Activated CD4-positive, alpha-beta T cell treated with anti-CD3 and anti-CD28 coated beads for 36 hours (primary cell): ENCODE data around the gene PRPF8. TPM values are rescaled to one million over a fixed set of nuclear protein-coding genes. Genes with fewer than 3 reads are reported as not detected.
"Not testable (repeated sequence)": the region's sequence is repeated elsewhere in the genome, so short reads cannot be mapped to it uniquely, and the experiment has no call there.

Experiments
- ATAC-seq: fragments of 200-7000 bp; cut with Tn5 transposase; one replicate; pipeline ENCODE4 v1.10.0; 2021; ENCODE audit warnings: mild to moderate bottlenecking, moderate library complexity
- CTCF ChIA-PET: fragments of 350-600 bp; sonication (Branson Sonifier 250); formaldehyde crosslinking; loops from one replicate; lab custom pipeline; 2021; ENCODE audit warnings: antibody characterized with exemption; lab: Charles Lee
- POLR2A ChIA-PET: fragments of 350-600 bp; sonication (Branson Sonifier 250); formaldehyde crosslinking; loops from one replicate; lab custom pipeline; 2021; ENCODE audit warnings: antibody characterized with exemption, inconsistent platforms; lab: Charles Lee
- DNase-seq: peaks from one replicate; pipeline ENCODE4 v3.0.0-alpha.2; 2020
- H3K27ac Mint-ChIP-seq: one replicate; pipeline ENCODE4 v1.8.0; 2021; ENCODE audit warnings: mixed read lengths
- H3K27me3 Mint-ChIP-seq: one replicate; pipeline ENCODE4 v1.8.0; 2021; ENCODE audit warnings: mixed read lengths
- H3K36me3 Mint-ChIP-seq: one replicate; pipeline ENCODE4 v1.8.0; 2021; ENCODE audit warnings: low read depth, mixed read lengths
- H3K4me1 Mint-ChIP-seq: one replicate; pipeline ENCODE4 v1.8.0; 2021; ENCODE audit warnings: mixed read lengths
- H3K4me3 Mint-ChIP-seq: one replicate; pipeline ENCODE4 v1.8.0; 2021; ENCODE audit warnings: mild to moderate bottlenecking, moderate library complexity, mixed read lengths
- H3K9me3 Mint-ChIP-seq: one replicate; pipeline ENCODE4 v1.8.0; 2021; ENCODE audit warnings: low read depth, mixed read lengths
- intact Hi-C, 2 experiments: fragments of 100-400 bp; cut with DNase I in 1 of 2; cut with micrococcal nuclease in 1 of 2; formaldehyde crosslinking; loops; one replicate each; pipeline versions ENCODE4 v1.14.2 to v1.15.1; 2022 to 2024; cut with DNase I, micrococcal nuclease
- total RNA-seq, 2 experiments: library from RNA; stranded (reverse); gene quantifications; one replicate each; pipeline ENCODE4 v1.2.3, GENCODE V29; 2021

The PRPF8 gene
- total RNA-seq, 2 experiments from 2014 or later = 391 to 425 TPM

DNA sequence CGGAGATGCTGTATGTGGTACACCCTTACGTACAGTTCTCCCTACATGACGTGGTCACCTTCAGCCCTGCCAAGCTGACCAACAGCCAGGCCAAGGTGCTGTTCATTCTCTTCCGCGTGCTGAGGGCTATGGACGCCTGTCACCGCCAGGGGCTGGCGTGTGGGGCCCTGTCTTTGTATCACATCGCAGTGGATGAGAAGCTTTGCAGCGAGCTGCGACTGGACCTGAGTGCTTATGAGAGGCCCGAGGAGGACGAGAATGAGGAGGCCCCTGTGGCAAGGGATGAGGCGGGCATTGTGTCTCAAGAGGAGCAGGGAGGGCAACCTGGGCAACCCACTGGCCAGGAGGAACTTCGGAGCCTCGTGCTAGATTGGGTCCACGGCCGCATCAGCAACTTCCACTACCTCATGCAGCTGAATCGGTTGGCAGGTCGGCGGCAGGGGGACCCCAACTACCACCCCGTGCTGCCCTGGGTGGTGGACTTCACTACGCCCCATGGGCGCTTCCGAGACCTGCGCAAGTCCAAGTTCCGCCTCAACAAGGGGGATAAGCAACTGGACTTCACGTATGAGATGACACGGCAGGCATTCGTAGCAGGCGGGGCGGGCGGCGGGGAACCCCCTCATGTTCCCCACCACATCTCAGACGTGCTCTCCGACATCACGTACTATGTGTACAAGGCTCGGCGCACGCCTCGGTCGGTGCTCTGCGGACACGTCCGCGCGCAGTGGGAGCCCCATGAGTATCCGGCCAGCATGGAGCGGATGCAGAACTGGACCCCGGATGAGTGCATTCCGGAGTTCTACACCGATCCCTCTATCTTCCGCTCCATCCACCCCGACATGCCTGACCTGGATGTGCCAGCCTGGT lies 41.2 kb upstream of the PRPF8 start:
- H3K4me1 Mint-ChIP-seq = peaks cover 27% of the 10 kb centered on the region

DNA sequence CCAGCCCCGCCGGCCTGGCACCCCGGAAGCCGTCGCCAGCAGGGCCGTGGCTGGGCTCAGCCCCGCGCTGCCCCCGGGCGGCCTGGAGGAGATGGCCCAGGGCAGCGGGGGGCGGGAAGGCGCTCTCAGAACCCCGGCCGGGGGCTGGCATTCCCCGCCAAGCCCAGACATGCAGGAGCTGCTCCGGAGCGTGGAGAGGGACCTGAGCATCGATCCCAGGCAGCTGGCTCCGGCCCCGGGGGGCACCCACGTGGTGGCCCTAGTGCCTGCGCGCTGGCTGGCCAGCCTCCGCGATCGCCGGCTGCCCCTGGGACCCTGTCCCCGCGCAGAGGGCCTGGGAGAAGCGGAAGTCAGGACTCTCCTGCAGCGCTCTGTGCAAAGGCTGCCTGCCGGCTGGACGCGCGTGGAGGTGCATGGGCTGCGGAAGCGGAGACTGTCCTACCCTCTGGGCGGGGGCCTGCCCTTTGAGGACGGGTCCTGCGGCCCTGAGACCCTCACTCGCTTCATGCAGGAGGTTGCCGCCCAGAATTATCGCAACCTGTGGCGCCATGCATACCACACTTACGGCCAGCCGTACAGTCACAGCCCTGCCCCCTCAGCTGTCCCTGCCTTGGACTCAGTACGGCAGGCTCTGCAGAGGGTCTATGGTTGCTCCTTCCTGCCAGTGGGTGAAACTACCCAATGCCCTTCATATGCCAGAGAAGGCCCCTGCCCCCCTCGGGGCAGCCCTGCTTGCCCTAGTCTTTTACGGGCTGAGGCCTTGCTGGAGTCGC lies 40.4 kb upstream of the PRPF8 start:
- no peaks in the 10 kb centered on the region for H3K9me3 Mint-ChIP-seq
- ChIA-PET CTCF (interaction anchor here (1.1 kb wide), 1 partner anchor 9 kb away, joined by 3 read pairs; no protein-coding TSS in a partner anchor), POLR2A (no interaction called here)
- DNase-seq (no peak), ATAC-seq (peak; percentile 70)
- peaks cover 31% of the 10 kb centered on the region for H3K4me1 Mint-ChIP-seq
- peaks cover 6% of the 10 kb centered on the region for H3K36me3 Mint-ChIP-seq
- H3K4me3 Mint-ChIP-seq = peak overlapping the region; percentile 65
- H3K27me3 Mint-ChIP-seq = no peaks in the 10 kb centered on the region
- intact Hi-C loops = loop anchor here (1.0 to 5.0 kb wide), 6 partner anchors 9 to 305 kb away; partner anchors contain the start of genes DPH1 (in 1 of the 2), RILP (in 1 of the 2), RTN4RL1 (in 1 of the 2) and SERPINF1 (in 1 of the 2)
- H3K27ac Mint-ChIP-seq = no peak overlapping the region

More for the DNA sequence above, 41.2 kb upstream of the PRPF8 start:
- ATAC-seq (no peak), DNase-seq (peak; percentile 5)
- peaks cover 6% of the 10 kb centered on the region for H3K36me3 Mint-ChIP-seq
- intact Hi-C loops = loop anchor here in 1 of 2 experiments (2.0 kb wide), 1 partner anchor 77 kb away; the partner anchor contains the start of gene RILP
- no peaks in the 10 kb centered on the region for H3K27me3 Mint-ChIP-seq
- no peak overlapping the region for H3K27ac Mint-ChIP-seq
- H3K9me3 Mint-ChIP-seq = no peaks in the 10 kb centered on the region
- peak overlapping the region; percentile 65 for H3K4me3 Mint-ChIP-seq
- POLR2A ChIA-PET = interaction anchor here (0.6 kb wide), 1 partner anchor 9 kb away, joined by 7 read pairs; no protein-coding TSS in a partner anchor
- CTCF ChIA-PET = interaction anchor here (0.6 to 1.2 kb wide), 2 partner anchors 56 to 188 kb away, joined by 3 to 4 read pairs; no protein-coding TSS in a partner anchor

DNA sequence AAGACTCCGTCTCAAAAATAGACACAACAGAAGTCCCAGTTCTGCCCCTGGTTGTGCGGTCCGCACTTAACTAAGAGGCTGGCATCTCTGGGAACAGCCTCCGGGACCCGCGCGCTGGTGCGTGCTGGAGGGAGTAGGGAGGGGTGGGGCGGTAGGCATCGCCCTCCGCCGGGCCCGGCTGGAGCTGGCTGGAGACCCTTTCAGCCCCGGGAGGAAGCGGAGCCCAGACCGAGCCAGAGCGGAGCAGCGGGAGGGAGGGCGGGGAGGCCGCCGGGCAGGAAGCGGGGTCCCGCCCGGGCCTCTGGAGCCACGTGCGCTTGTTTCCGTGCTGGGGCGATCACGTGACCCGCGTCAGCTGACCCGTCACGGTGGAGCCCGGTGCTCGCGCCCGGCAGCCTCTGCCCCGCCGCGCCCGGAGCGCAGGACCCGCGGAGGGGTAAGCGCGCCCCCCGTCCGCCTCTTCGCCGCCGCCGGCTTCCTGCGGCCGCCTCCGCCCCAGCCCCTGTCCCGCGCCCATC lies 39.7 kb upstream of the PRPF8 start, which contains the start of gene WDR81:
Gene WDR81 (plus strand): TSS at position 354 of the 518 bp plus-strand sequence. CDS start 256 bp downstream, outside the sequence.
- no peaks in the 10 kb centered on the region for H3K27me3 Mint-ChIP-seq
- peaks cover 6% of the 10 kb centered on the region for H3K36me3 Mint-ChIP-seq
- peaks cover 28% of the 10 kb centered on the region for H3K4me1 Mint-ChIP-seq
- ATAC-seq = peak; percentile 82
- peak within 1 kb of the TSS; percentile 73 for H3K27ac Mint-ChIP-seq
- peak; percentile 95 for DNase-seq
- ChIA-PET POLR2A (no interaction called here), CTCF (interaction anchor here (0.7 to 1.1 kb wide), 2 partner anchors 8 to 137 kb away, joined by 3 read pairs; no protein-coding TSS in a partner anchor)
- peak within 1 kb of the TSS; percentile 65 for H3K4me3 Mint-ChIP-seq
- intact Hi-C loops = loop anchor here (1.0 to 5.0 kb wide), 6 partner anchors 8 to 306 kb away; partner anchors contain the start of genes DPH1 (in 1 of the 2), RILP (in 1 of the 2), RTN4RL1 (in 1 of the 2) and SERPINF1 (in 1 of the 2)
- no peaks in the 10 kb centered on the region for H3K9me3 Mint-ChIP-seq

DNA sequence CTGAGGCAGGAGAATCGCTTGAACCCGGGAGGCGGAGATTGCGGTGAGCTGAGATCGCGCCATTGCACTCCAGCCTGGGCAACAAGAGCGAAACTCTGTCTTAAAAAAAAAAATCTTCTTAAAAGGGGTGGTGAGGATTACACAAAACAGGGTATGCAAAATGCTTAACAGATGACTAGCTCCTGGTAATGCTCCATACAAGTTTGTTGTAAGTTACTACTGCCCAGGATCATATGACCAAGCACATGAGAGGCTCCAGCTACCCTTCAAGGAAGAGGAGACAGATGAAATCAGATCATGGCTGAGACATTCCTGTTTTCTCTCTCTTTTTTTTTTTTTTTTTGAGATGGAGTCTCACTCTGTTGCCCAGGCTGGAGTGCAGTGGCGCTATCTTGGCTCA lies 37.4 kb upstream of the PRPF8 start:
- DNase-seq, H3K4me3 Mint-ChIP-seq, H3K27ac Mint-ChIP-seq, H3K27me3 Mint-ChIP-seq, ATAC-seq, POLR2A ChIA-PET, H3K36me3 Mint-ChIP-seq, H3K9me3 Mint-ChIP-seq: not testable (repeated sequence)
- peaks cover 30% of the 10 kb centered on the region for H3K4me1 Mint-ChIP-seq
- CTCF ChIA-PET = interaction anchor here (0.6 to 2.4 kb wide), 14 partner anchors 14 to 789 kb away, joined by 3 to 13 read pairs (median 4); partner anchors contain the start of genes RILP, RPA1 and SMYD4
- intact Hi-C loops = loop anchor here in 1 of 2 experiments (5.0 kb wide), 3 partner anchors 40 to 305 kb away; partner anchors contain the start of genes RTN4RL1 and SERPINF1

DNA sequence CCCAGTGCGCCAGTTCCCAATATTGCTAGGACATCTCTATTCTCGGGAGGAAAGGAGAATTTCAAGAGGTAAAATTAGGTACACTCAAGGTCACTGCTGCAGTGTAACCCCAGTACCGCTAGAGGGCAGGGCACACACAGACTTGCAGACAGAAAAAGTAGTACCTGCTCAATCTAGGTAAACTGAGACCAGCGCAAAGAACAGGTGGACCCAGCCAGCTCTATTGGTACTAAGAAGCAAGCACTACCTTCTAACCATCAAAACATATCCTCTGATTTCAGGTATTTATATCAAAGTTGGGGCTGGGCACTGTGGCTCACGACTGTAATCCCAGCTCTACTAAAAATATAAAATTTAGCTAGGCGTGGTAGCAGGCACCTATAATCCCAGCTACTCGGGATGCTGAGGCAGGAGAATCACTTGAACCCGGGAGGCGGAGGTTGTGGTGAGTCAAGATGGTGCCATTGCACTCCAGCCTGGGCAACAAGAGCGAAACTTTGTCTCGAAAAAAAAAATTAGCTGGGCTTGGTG lies 36.3 kb upstream of the PRPF8 start:
- intact Hi-C loops = loop anchor here (1.0 to 5.0 kb wide), 4 partner anchors 41 to 306 kb away; partner anchors contain the start of genes RTN4RL1 (in 1 of the 2) and SERPINF1 (in 1 of the 2)
- POLR2A ChIA-PET = no interaction called here
- H3K27ac Mint-ChIP-seq = no peak overlapping the region

DNA sequence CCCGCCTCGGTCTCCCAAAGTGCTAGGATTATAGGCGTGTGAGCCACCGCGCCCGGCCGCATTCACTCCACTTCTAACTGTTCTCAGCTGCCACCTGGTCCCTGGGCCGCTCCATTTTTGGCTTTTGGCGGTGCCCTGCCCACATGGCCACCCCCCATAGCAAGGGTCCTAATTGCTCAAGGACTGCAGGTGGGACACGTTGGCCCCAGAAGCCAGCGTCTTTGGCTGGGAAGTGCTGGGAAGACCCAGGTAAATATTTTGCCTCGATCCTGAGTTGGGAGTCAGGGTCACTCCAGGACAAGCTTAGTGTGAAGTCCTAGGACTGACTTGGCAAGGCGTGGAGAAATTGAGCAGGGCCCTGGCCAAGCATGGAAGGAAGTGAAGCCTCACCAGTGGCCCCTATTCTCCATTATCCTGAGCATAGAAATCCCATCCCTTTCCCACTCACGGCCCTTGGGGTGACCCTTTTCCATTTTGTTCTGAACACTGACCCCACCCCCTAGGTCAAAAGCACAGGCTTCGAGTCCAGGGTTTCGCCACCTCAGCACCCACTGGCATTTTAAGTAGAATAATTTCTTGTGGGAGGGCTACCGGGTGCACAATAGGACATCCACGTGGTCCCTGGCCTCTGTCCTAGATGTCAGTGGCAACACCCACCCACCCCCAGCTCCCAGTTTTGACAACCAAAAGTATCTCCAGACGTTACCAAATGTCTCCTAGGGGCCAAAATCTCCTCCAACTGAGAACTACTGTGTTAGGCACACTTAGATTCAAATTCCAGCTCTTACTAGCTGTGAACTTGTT lies 33.9 kb upstream of the PRPF8 start:
- POLR2A ChIA-PET = no interaction called here
- intact Hi-C loops = loop anchor here (5.0 to 10.0 kb wide), 3 partner anchors 154 to 549 kb away; partner anchors contain the start of genes OVCA2 (in 1 of the 2) and PITPNA (in 1 of the 2)
- CTCF ChIA-PET = interaction anchor here (0.6 to 1.2 kb wide), 6 partner anchors 18 to 379 kb away, joined by 3 to 4 read pairs (median 3); no protein-coding TSS in a partner anchor

More for the DNA sequence above, 36.3 kb upstream of the PRPF8 start:
- CTCF ChIA-PET = interaction anchor here (0.6 to 2.4 kb wide), 31 partner anchors 14 to 791 kb away, joined by 3 to 13 read pairs (median 4); partner anchors contain the start of genes METTL16 and RILP
- DNase-seq (peak; percentile 84), ATAC-seq (no peak)
- Mint-ChIP-seq H3K4me1 (peaks cover 30% of the 10 kb centered on the region), H3K9me3 (no peaks in the 10 kb centered on the region), H3K36me3 (peaks cover 2% of the 10 kb centered on the region), H3K27me3 (no peaks in the 10 kb centered on the region), H3K4me3 (no peak overlapping the region)

DNA sequence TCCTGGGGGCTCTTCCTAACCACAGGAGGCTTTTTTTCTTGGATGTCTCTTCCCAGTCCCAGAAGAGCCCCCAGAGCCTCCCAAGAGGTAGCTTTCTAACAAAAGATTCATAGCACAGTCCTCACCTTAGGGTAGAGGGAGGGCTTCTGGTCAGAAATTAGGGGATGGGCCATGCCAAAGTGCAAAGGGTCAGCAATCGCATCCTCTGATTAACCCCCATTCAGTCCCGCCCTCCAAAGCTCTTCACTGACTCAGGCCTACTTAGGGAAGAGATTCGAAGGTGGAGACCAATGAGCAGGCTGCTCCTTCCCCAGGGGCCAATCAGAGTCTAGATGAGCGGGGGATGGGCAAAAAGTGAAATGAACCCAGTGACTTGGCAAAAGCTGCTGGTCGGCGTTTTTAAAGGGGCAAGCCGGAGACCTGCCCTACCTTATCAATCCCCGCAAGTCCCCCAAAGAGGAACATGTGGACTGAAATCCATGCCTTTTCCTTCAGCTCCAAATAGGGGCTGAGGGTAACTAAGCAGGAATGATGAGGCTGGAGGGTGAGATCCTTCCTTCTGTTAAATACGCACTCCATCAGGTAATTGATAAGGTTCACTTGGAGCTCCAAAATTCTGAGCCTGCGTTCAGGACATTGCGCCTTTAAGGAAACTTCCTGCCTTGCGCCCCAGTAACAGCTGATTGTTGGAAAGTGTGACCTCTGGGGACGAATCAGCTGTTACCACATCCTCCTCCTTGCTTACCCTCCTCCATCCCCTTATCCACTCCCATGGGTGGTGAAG lies 32.4 kb upstream of the PRPF8 start:
- ATAC-seq (peak; percentile 73), DNase-seq (peak; percentile 91)
- Mint-ChIP-seq H3K4me3 (peak overlapping the region; percentile 86), H3K9me3 (no peaks in the 10 kb centered on the region), H3K4me1 (peaks cover 20% of the 10 kb centered on the region), H3K27me3 (peaks cover 4% of the 10 kb centered on the region), H3K27ac (peak overlapping the region; percentile 97), H3K36me3 (no peaks in the 10 kb centered on the region)
- intact Hi-C loops = loop anchor here (1.0 to 10.0 kb wide), 24 partner anchors 7 to 720 kb away; partner anchors contain the start of genes PITPNA (in 2 of the 2), PRPF8 (in 2 of the 2), RILP (in 2 of the 2) and SLC43A2 (in 2 of the 2)
- CTCF ChIA-PET = interaction anchor here (0.5 to 1.6 kb wide), 21 partner anchors 13 to 415 kb away, joined by 3 to 9 read pairs (median 4); no protein-coding TSS in a partner anchor
- POLR2A ChIA-PET = interaction anchor here (0.5 to 1.9 kb wide), 10 partner anchors 9 to 537 kb away, joined by 3 to 12 read pairs (median 4); partner anchors contain the start of genes DPH1, PRPF8, RILP and RPA1

More for the DNA sequence above, 33.9 kb upstream of the PRPF8 start:
- ATAC-seq (no peak), DNase-seq (no peak)
- H3K36me3 Mint-ChIP-seq = no peaks in the 10 kb centered on the region
- H3K4me1 Mint-ChIP-seq = peaks cover 27% of the 10 kb centered on the region
- H3K27ac Mint-ChIP-seq = peak overlapping the region; percentile 97
- H3K4me3 Mint-ChIP-seq = peak overlapping the region; percentile 86
- H3K9me3 Mint-ChIP-seq = no peaks in the 10 kb centered on the region
- peaks cover 4% of the 10 kb centered on the region for H3K27me3 Mint-ChIP-seq

DNA sequence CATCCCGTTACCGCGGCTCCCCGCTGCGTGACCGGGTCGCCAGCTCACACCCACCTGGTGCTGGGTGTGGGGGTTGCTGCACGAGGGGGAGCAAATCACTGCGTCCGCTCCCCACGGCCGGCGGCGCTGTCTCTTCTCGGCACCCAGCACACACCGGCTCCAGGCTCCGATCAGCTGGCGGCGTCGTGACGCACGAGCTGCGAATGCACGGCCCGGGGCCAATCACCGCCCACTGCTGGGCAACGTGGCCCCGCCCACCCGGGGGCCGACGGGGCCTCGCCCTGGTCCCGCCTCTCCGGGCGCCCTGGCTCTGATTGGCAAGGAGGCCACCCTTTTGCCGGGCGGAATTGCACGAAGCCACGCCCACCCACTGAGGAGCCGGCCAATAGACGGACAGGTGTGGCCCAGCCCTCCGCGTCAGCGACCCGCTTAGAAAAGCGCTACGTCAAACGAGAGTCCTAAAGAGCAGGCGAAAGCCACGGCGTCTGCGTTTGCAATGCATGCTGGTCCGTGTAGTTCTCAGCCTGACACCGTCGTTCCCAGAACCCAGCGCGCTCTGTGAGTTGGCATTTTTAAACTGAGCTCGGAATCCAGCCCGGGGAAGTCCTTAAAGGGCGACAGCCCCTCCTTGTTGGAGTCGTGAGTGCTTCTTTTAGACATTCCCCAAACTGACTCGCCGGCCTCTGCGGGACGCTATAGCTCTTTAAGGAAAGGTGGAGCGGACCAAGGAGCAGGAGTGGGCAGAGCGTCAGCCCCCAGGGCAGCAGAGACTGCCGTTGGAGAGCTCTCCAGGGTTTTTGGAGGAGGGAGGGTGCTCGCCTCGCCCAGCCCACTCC lies 31.6 kb upstream of the PRPF8 start:
- peak overlapping the region; percentile 86 for H3K4me3 Mint-ChIP-seq
- peaks cover 23% of the 10 kb centered on the region for H3K4me1 Mint-ChIP-seq
- H3K27ac Mint-ChIP-seq = peak overlapping the region; percentile 97
- ChIA-PET CTCF (interaction anchor here (0.5 to 1.6 kb wide), 23 partner anchors 9 to 493 kb away, joined by 3 to 9 read pairs (median 4); partner anchors contain the start of gene WDR81), POLR2A (interaction anchor here (0.6 to 1.9 kb wide), 8 partner anchors 10 to 538 kb away, joined by 3 to 12 read pairs (median 5); partner anchors contain the start of genes DPH1, PRPF8, RILP and RPA1)
- intact Hi-C loops = loop anchor here (1.0 to 10.0 kb wide), 22 partner anchors 8 to 719 kb away; partner anchors contain the start of genes PITPNA (in 2 of the 2), PRPF8 (in 2 of the 2), SLC43A2 (in 2 of the 2) and CRK (in 1 of the 2)
- DNase-seq = peak; percentile 100
- no peaks in the 10 kb centered on the region for H3K9me3 Mint-ChIP-seq
- H3K36me3 Mint-ChIP-seq = no peaks in the 10 kb centered on the region
- ATAC-seq = peak; percentile 89
- peaks cover 4% of the 10 kb centered on the region for H3K27me3 Mint-ChIP-seq
